HepG2 (cell line): ENCODE measurements around the gene DPCD. TPM values are rescaled to one million over a fixed set of nuclear protein-coding genes. Genes with fewer than 3 reads are reported as not detected.

Experiments used
- ATRX ChIP-seq: sonication (generic); formaldehyde crosslinking; IDR thresholded peaks from 2 replicates; pipeline ENCODE4 v1.4.0; 2020; ENCODE audit warnings: missing genetic modification reagents, borderline replicate concordance
- EEA1 ChIP-seq: sonication (generic); formaldehyde crosslinking; IDR thresholded peaks from 2 replicates; pipeline ENCODE4 v1.5.1; 2020; ENCODE audit warnings: mild to moderate bottlenecking, missing genetic modification reagents, borderline replicate concordance
- GABPA ChIP-seq, 2 experiments: IDR thresholded peaks; 2 replicates each; pipeline ENCODE4 v1.6.1; 2011 to 2016; ENCODE audit warnings: low read depth in 2 of 2, low read length in 1 of 2, missing biosample characterization in 1 of 2, missing genetic modification characterization in 1 of 2
- GLI4 ChIP-seq: sonication (generic); formaldehyde crosslinking; IDR thresholded peaks from 2 replicates; pipeline ENCODE4 v1.5.1; 2020; ENCODE audit warnings: missing genetic modification reagents, mild to moderate bottlenecking, moderate library complexity, borderline replicate concordance
- HDAC2 ChIP-seq: sonication (generic); formaldehyde crosslinking; IDR thresholded peaks from 2 replicates; pipeline ENCODE4 v1.4.0; 2020; ENCODE audit warnings: missing genetic modification reagents
- MLXIP ChIP-seq: sonication (generic); formaldehyde crosslinking; IDR thresholded peaks from 2 replicates; pipeline ENCODE4 v1.9.0; 2021; ENCODE audit warnings: missing genetic modification reagents, borderline replicate concordance
- PITX1 ChIP-seq: sonication (generic); formaldehyde crosslinking; IDR thresholded peaks from 2 replicates; pipeline ENCODE4 v1.5.1; 2020; ENCODE audit warnings: mild to moderate bottlenecking, missing genetic modification reagents
- RBM22 ChIP-seq: fragments of 200-400 bp; formaldehyde crosslinking; optimal IDR thresholded peaks from 2 replicates; pipeline ENCODE3; 2017; ENCODE audit warnings: mild to moderate bottlenecking, low read length, moderate library complexity
- REL ChIP-seq: sonication (generic); formaldehyde crosslinking; conservative IDR thresholded peaks from 2 replicates; pipeline ENCODE4 v1.8.0; 2022; ENCODE audit warnings: mild to moderate bottlenecking, missing genetic modification reagents, moderate library complexity
- SIN3A ChIP-seq: IDR thresholded peaks from 2 replicates; pipeline ENCODE4 v1.6.1; 2011; ENCODE audit warnings: low read depth, mild to moderate bottlenecking, control low read depth, low read length, borderline replicate concordance
- TERF1 ChIP-seq: sonication (generic); formaldehyde crosslinking; IDR thresholded peaks from 2 replicates; pipeline ENCODE4 v1.8.0; 2022; ENCODE audit warnings: mild to moderate bottlenecking, missing genetic modification reagents, moderate library complexity
- TFAP4 ChIP-seq: sonication (generic); IDR thresholded peaks from 2 replicates; pipeline ENCODE4 v1.6.1; 2016; ENCODE audit warnings: low read depth, borderline replicate concordance
- TOE1 ChIP-seq: sonication (generic); formaldehyde crosslinking; IDR thresholded peaks from 2 replicates; pipeline ENCODE4 v1.4.0; 2020; ENCODE audit warnings: mild to moderate bottlenecking, missing genetic modification reagents
- U2AF2 ChIP-seq: fragments of 200-400 bp; formaldehyde crosslinking; IDR thresholded peaks from 2 replicates; pipeline ENCODE4 v1.6.1; 2017; ENCODE audit warnings: low read depth, mild to moderate bottlenecking, low read length
- ZNF275 ChIP-seq: sonication (generic); formaldehyde crosslinking; IDR thresholded peaks from 2 replicates; pipeline ENCODE4 v1.8.0; 2022; ENCODE audit warnings: missing genetic modification reagents, mild to moderate bottlenecking, inconsistent platforms, borderline replicate concordance
- ZNF782 ChIP-seq: sonication (generic); formaldehyde crosslinking; IDR thresholded peaks from 2 replicates; pipeline ENCODE4 v1.4.0; 2020; ENCODE audit warnings: missing genetic modification reagents, mild to moderate bottlenecking, borderline replicate concordance
- polyA plus RNA-seq, 8 experiments: library from polyadenylated mRNA; depleted of rRNA in 3 of 8; stranded (reverse) in 7 of 8; unstranded in 1 of 8; fragments of >200 nt; fragmentation: Illumina TruSeq in 4 of 8; extraction: Trizol in 4 of 8; gene quantifications; 2 replicates each; pipeline versions ENCODE4 v1.2.1 to v1.2.3, GENCODE V29; 2011 to 2016; ENCODE audit warnings: low read depth in 4 of 8, missing spikeins in 1 of 8, mixed read lengths in 1 of 8; ENCODE audit not compliant: insufficient read depth in 1 of 8
- total RNA-seq, 5 experiments: library from RNA; depleted of rRNA; stranded (reverse); fragments of >200 nt; fragmentation: Illumina TruSeq; extraction: Trizol; gene quantifications; 2 replicates each; pipeline ENCODE4 v1.2.3, GENCODE V29; 2016; ENCODE audit warnings: low read depth in 1 of 5

The DPCD gene
- total and polyA plus RNA-seq, 2 of the 13 experiments (the other 11 are each of a cell fraction or from before 2014, with no cell fraction given), result 25.2 to 27.0 TPM

- TF ChIP-seq ZNF782, result peak; percentile 45; the same call in 1 of the 2 replicates
- peak; percentile 37; the same call in 1 of the 2 replicates for TF ChIP-seq TOE1
- TF ChIP-seq MLXIP (CRISPR knock-in tag), result 0 out of 2 replicates have a peak, but pooled peaks have one; percentile 38
- peak; percentile 98 for TF ChIP-seq RBM22
- peak; percentile 85; the same call in 1 of the 2 replicates for TF ChIP-seq GLI4 (CRISPR knock-in tag)
- TF ChIP-seq U2AF2, result peak; percentile 98
- peak; percentile 98 for TF ChIP-seq SIN3A
- no peak for TF ChIP-seq REL (CRISPR knock-in tag)
- peak; percentile 11; the same call in 1 of the 2 replicates for TF ChIP-seq TFAP4
- no peak for TF ChIP-seq TERF1
- peak; percentile 69; the same call in 1 of the 2 replicates for TF ChIP-seq PITX1 (CRISPR knock-in tag)
- no peak for TF ChIP-seq ATRX
- no peak for TF ChIP-seq EEA1 (CRISPR knock-in tag)
- TF ChIP-seq ZNF275 (CRISPR knock-in tag), result peak; percentile 63; the same call in 1 of the 2 replicates
- TF ChIP-seq HDAC2 (CRISPR knock-in tag), result peak; percentile 80
- peak; percentile 98 for TF ChIP-seq GABPA (IDR thresholded peaks at IDR 0.05; ENCODE audit: low read depth, low read length)
- TF ChIP-seq GABPA (CRISPR knock-in tag; IDR thresholded peaks at IDR 0.05; ENCODE audit: low read depth), result peak; percentile 98
These were observed at the start of gene DPCD, which contains the start of gene POLL (continued) for GRCh38 chr10:101587725-101588653.
